AML-193 (cell line): ENCODE data around the gene COL5A1.
"Not testable (repeated sequence)": the region's sequence is repeated elsewhere in the genome, so short reads cannot be mapped to it uniquely, and the experiment has no call there.

Experiments used
- DNase-seq, 2 experiments: peaks; one replicate each; lab custom pipeline; 2025; lab: John Stamatoyannopoulos, UW

COL5A1 gene

GRCh38 chr9:134707731-134708671 is 66.4 kb downstream of the COL5A1 start:
- DNase-seq, result no peak

GRCh38 chr9:134708672-134709038 is 67.1 kb downstream of the COL5A1 start:
- DNase-seq, result no peak

- no peak for DNase-seq
Measured at GRCh38 chr9:134709512-134710270, 68.1 kb downstream of the COL5A1 start.

GRCh38 chr9:134710271-134710540 is 68.6 kb downstream of the COL5A1 start:
- no peak for DNase-seq

GRCh38 chr9:134710901-134711300 is 69.3 kb downstream of the COL5A1 start:
- no peak for DNase-seq

- DNase-seq, result no peak
Measured at GRCh38 chr9:134712243-134712642, 70.6 kb downstream of the COL5A1 start.

- DNase-seq, result no peak
Measured at GRCh38 chr9:134712926-134713325, 71.3 kb downstream of the COL5A1 start.

- not testable (repeated sequence) for DNase-seq
Measured at GRCh38 chr9:134715536-134715935, 73.9 kb downstream of the COL5A1 start.

GRCh38 chr9:134716067-134716466 is 74.5 kb downstream of the COL5A1 start:
- no peak for DNase-seq

- no peak for DNase-seq
Measured at GRCh38 chr9:134717056-134717455, 75.5 kb downstream of the COL5A1 start.

GRCh38 chr9:134717924-134718645 is 76.5 kb downstream of the COL5A1 start:
- no peak for DNase-seq

- no peak for DNase-seq
Measured at GRCh38 chr9:134719331-134719730, 77.7 kb downstream of the COL5A1 start.

GRCh38 chr9:134720136-134720753 is 78.6 kb downstream of the COL5A1 start:
- DNase-seq, result no peak

- no peak for DNase-seq
Measured at GRCh38 chr9:134720796-134721195, 79.2 kb downstream of the COL5A1 start.

GRCh38 chr9:134721344-134721743 is 79.7 kb downstream of the COL5A1 start:
- no peak for DNase-seq

GRCh38 chr9:134722120-134722701 is 80.6 kb downstream of the COL5A1 start:
- no peak for DNase-seq

GRCh38 chr9:134723037-134723436 is 81.4 kb downstream of the COL5A1 start:
- DNase-seq, result no peak

GRCh38 chr9:134723491-134724190 is 82.0 kb downstream of the COL5A1 start:
- DNase-seq, result no peak

- DNase-seq, result no peak
Measured at GRCh38 chr9:134724202-134724911, 82.8 kb downstream of the COL5A1 start.

GRCh38 chr9:134724912-134725604 is 83.5 kb downstream of the COL5A1 start:
- DNase-seq, result no peak
